Measurements from ENCODE around the gene CDC42SE1.

The CDC42SE1 gene

GRCh38 chr1:151008244-151009205 is 50.9 kb downstream of the CDC42SE1 start, which contains the start of gene PRUNE1:
PRUNE1 (plus strand) TSS chr1:151008449; CDS start chr1:151008633, 184 bp downstream.
- DNase-seq: peak; percentile 95

GRCh38 chr1:151007853-151008243 is 51.6 kb downstream of the CDC42SE1 start:
- no peak for DNase-seq

- peak; percentile 86 for DNase-seq
Measured at GRCh38 chr1:151006327-151007052, 52.9 kb downstream of the CDC42SE1 start, which contains the start of gene MINDY1. MINDY1 (minus strand) TSS chr1:151006902; CDS start chr1:151002617, 4,285 bp downstream.

GRCh38 chr1:151005729-151006319 is 53.6 kb downstream of the CDC42SE1 start:
- DNase-seq: no peak

- DNase-seq: no peak
Measured at GRCh38 chr1:151003180-151003579, 56.2 kb downstream of the CDC42SE1 start.

- DNase-seq: no peak
Measured at GRCh38 chr1:151002611-151003010, 56.8 kb downstream of the CDC42SE1 start.

GRCh38 chr1:151002051-151002450 is 57.4 kb downstream of the CDC42SE1 start:
- no peak for DNase-seq

GRCh38 chr1:151001602-151002001 is 57.8 kb downstream of the CDC42SE1 start:
- DNase-seq: no peak

All from HCEC 1CT (cell line).